GM19463 (cell line): ENCODE results near the gene C14orf119.
A peak's percentile ranks its signal among the peaks of the same experiment; 100 is the strongest.
"Not testable (repeated sequence)": the region's sequence is repeated elsewhere in the genome, so short reads cannot be mapped to it uniquely, and the experiment has no call there.

Experiments
- ATAC-seq: cut with Tn5 transposase; IDR thresholded peaks from one replicate; pipeline ENCODE4 v1.9.1; 2021; ENCODE audit warnings: mild to moderate bottlenecking, moderate library complexity; ENCODE audit not compliant: unreplicated experiment

Gene C14orf119

DNA sequence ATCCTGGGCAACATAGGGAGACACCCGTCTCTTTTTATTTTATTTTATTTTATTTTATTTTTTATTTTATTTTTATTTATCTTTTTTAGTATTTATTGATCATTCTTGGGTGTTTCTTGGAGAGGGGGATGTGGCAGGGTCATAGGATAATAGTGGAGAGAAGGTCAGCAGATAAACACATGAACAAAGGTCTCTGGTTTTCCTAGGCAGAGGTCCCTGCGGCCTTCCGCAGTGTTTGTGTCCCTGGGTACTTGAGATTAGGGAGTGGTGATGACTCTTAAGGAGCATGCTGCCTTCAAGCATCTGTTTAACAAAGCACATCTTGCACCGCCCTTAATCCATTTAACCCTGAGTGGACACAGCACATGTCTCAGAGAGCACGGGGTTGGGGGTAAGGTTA, 12.3 kb downstream of the C14orf119 start:
- ATAC-seq: not testable (repeated sequence)

GRCh38 chr14:23108169-23108568, 12.9 kb downstream of the C14orf119 start:
- ATAC-seq: not testable (repeated sequence)

- no peak for ATAC-seq
Observed at GRCh38 chr14:23109769-23110168, 14.5 kb downstream of the C14orf119 start.

GRCh38 chr14:23110579-23111365, 15.5 kb downstream of the C14orf119 start:
- ATAC-seq: no peak

GRCh38 chr14:23112359-23113178, 17.3 kb downstream of the C14orf119 start:
- ATAC-seq: no peak

DNA sequence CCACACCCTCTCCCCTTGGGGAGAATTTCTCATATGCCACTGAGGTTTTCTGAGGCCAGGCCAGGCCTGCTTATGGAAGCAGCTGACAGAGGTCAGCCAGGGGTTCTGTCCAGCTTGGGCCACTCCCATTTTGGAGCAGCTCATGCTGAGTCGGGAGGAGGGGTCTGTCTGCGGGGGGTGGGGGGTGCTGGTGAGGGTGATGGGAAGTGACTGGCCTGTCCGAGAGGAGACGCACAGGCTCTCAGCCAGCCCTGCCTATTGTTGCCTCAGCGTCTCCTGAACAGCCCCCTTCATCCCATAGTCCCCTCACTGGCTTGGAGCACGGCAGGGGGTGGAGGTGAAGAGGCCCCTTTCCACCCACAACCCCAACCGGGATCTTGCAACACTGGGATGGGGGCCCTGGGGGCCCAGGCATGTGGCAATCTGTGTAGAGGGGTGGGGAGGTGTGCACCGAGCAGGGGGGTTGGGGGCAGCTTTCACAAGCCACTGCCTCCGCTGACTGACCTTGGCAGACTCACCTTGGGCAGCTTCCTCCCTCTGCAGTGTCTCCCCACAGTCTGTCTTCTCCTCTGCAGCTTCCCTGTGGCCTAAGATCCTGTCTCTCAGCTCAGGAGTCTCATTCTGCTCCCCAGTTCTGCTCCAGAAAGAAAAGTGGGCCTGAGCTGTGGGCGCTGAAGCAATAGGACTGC, 18.3 kb downstream of the C14orf119 start:
- ATAC-seq: no peak

DNA sequence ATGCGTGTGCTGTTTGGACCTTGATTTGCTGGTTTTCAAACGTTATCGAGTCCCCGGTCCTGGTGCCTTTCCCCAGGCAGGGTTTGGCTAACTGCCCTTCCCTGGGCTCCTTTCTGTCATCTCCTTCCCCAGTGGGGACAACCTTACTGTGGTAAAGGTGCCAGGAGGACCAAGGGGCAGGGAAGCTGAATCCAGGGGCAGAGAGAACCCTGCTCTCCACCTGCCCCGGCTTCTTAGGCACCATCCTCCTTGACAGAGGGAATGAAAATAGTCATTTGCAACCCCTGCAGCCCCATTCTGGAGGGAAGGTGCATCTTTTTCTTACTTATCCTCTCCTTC, 18.8 kb downstream of the C14orf119 start:
- no peak for ATAC-seq

GRCh38 chr14:23114669-23115038, 19.3 kb downstream of the C14orf119 start:
- ATAC-seq: no peak

DNA sequence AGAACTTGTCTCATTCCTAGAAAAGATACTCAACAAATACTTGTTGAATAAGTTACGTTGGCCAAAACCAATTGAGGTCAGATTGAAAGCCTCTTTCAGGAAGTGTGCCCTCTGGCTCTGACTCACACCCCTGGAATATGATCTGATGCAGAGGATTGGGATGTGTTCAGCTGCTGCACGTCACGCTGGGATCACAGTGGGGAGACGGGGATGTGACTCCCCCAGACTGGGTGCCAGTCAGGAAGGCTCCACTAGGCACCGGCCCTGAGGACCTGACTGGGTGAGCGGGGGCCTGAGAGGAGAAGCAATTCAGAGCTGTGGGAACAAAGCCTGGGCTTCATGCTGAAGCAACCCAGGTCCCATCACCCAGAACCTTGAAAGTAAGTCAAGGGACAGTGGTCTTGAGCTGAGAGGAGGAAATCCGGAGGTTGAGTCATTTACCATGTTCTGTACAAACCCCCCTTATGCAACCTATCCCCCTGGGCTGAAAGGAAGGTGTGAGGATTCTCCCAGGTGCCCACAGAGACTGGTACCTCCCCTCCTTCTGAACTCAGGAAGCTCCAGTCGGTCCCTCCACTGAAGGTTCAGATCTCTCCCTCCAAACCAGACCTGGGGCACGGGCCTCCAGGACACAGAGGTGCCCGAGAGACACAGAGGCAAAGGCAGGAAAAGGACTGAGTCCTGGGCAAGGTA, 19.9 kb downstream of the C14orf119 start:
- ATAC-seq: no peak

GRCh38 chr14:23115918-23116317, 20.6 kb downstream of the C14orf119 start:
- ATAC-seq: no peak

DNA sequence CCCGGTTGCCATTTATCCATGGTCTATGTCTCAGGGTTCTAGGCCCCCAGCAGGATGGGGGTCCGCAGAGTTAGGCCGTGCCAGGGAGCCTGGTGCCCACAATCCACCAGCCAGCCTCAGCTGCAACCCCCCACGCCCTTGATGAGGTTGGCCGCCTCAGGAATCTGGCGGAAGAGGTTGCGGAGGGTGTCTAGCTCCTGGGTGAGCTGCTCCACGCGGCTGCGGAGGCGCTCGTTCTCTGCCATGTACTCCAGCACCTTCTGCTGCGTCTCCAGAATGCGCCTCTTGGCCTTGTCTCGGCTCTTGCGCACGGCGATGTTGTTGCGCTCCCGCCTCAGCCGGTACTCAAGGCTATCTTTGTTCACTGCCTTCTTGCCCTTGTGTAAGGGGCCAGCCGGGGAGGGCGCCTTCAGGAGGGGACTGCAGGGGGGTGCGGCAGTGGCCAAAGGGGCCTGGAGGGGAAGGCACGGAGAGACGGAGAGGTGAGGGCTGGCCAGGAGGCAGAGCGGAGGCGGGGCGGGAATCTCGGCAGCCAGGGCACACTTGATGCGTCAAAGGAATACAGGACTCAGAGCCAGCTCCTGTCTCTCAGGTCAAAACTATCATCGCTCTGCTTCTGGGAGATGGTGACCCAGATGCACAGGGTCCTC, 22.2 kb downstream of the C14orf119 start:
- no peak for ATAC-seq

GRCh38 chr14:23118506-23119362, 23.4 kb downstream of the C14orf119 start, which contains the start of gene CEBPE:
TSS of gene CEBPE (minus strand) at chr14:23119255. CDS start at chr14:23119091, 164 bp downstream.
- no peak for ATAC-seq

- no peak for ATAC-seq
Observed at GRCh38 chr14:23119363-23120327, 24.3 kb downstream of the C14orf119 start.

DNA sequence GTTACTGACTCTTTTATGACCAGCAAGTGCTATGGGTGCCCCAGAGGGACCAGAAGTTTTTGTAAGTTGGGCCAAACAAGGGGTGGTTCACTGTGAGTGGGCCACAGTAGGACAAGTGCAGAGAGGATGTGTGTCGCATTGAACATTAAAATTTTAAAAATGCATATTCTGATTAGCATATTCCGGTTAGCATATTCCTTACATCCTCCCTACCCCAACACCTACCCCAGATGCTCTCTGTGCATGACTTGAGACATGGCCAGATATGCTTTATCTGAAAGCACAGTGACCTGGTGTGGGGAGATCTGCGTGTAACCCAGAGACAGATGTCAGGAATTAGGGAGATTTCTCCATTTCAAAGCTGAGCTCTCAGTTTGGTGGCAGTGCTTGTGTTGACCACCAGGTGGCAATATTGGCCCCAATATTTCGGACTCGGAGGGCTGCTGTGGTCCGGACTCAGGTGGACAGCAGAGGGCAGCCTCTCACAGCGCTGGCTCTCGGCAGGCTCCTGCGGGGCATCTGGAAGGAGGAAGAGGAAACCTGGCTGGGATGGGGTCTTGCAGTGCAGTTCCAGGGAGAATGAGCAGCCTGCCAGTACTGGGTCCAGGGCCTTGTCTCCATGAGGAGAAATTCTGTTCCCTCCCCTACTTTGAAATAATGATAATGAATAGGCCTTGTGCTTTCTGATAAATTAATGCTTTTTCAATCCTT, 25.4 kb downstream of the C14orf119 start:
- ATAC-seq: peak; percentile 80

DNA sequence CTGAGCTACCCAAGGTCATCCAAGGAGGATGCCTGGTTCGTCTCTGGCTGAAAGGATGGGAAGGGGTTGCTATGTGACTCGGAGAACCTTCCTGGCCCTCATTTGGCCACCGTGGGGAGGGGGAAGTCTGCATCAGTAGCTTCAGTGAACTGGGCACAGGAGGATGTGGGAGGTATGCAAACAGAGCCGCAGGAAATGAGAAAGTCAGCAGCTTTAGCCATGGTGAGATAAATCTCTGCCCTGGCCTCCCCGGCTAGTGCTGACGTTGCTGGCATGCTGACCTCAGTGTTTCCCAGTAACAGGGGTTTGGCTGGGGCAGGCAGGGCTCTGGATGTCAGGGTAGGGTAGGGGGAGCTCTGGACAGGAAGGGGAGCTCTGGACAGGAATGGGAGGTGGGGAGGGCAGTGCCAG, 26.1 kb downstream of the C14orf119 start:
- peak; percentile 49 for ATAC-seq

- no peak for ATAC-seq
Observed at GRCh38 chr14:23122086-23122485, 26.8 kb downstream of the C14orf119 start.

DNA sequence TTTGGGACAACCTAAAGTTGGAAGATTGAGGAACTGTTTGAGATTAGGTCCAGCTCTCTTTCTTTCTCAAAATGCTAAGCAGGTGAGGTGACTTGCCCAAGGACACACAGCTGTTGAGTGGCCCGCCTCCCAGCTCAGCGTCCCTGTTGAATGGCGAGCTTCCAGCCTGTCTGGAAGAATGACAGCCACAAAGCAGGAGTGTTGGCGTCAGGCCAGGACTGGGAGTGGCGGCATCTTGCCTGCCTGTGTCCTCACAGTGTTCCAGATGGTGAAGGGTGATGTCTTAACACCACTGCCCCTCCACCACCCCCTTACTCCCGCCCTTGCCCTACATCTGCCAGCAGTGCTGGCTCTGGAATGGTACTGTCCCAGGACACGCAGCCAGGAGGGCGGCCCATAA, 28.1 kb downstream of the C14orf119 start:
- ATAC-seq: no peak
